Ovary (tissue), 9 donors: ENCODE measurements around the gene NOP58. TPM values are rescaled to one million over a fixed set of nuclear protein-coding genes. Genes with fewer than 3 reads are reported as not detected.

ENCODE experiments used
- DNase-seq, 5 donors: peaks; one replicate each; pipeline ENCODE4 v3.0.0-alpha.2; 2019 to 2020
- H3K27ac ChIP-seq, 2 donors: fragments of 200-600 bp; one replicate each; pipeline versions ENCODE4 v1.5.1 to v1.8.0; 2019 to 2022
- H3K27me3 ChIP-seq: fragments of 200-600 bp; one replicate; pipeline ENCODE4 v1.8.0; 2022
- H3K36me3 ChIP-seq: fragments of 200-600 bp; sonication (generic); one replicate; pipeline ENCODE4 v1.5.1; 2019
- H3K4me1 ChIP-seq: one replicate; pipeline ENCODE4 v1.8.1; 2013; ENCODE audit warnings: mild to moderate bottlenecking, moderate library complexity; ENCODE audit not compliant: insufficient read depth
- H3K4me3 ChIP-seq: fragments of 200-600 bp; sonication (generic); one replicate; pipeline ENCODE4 v1.5.1; 2017
- H3K9me3 ChIP-seq, 2 donors: fragments of 200-600 bp in 1 of 2; sonication (generic) in 1 of 2; one replicate each; pipeline versions ENCODE4 v1.5.1 to v1.8.1; 2013 to 2019; ENCODE audit warnings: mild to moderate bottlenecking in 1 of 2, moderate library complexity in 1 of 2
- EP300 ChIP-seq: sonication (generic); formaldehyde crosslinking; IDR thresholded peaks from one replicate; pipeline ENCODE4 v1.6.1; 2017; ENCODE audit warnings: antibody characterized with exemption
- POLR2A ChIP-seq: fragments of 450-650 bp; IDR thresholded peaks from one replicate; pipeline ENCODE4 v1.6.1; 2017; ENCODE audit warnings: antibody characterized with exemption, mild to moderate bottlenecking, moderate library complexity
- WGBS, 3 donors: extraction: QIAGEN DNeasy Blood & Tissue Kit in 1 of 3; methylation state at CpG; one replicate each; pipeline versions ENCODE4 v1.1.5 to v1.1.7; 2013 to 2017; 5-methylcytosine and 5-hydroxymethylcytosine counted together
- intact Hi-C, 4 donors: fragments of 100-400 bp; cut with DNase I; formaldehyde crosslinking; loops; one replicate each; pipeline versions ENCODE4 v1.11.0 to v1.15.1; 2022 to 2023
- polyA plus RNA-seq, 2 donors: library from polyadenylated mRNA; stranded (reverse); fragments of 200-250 nt in 1 of 2; fragments of 350-450 nt in 1 of 2; fragmentation: Illumina TruSeq in 1 of 2; extraction: RNeasy Lipid Tissue Mini Kit (QIAGEN cat#74804) in 1 of 2; gene quantifications; one replicate each; pipeline ENCODE4 v1.2.3, GENCODE V29; 2013 to 2014
- small RNA-seq: library from RNA; depleted of rRNA; stranded (forward); fragments of <200 nt; gene quantifications from one replicate; pipeline ENCODE3, GENCODE V24; 2016
- total RNA-seq, 7 donors: library from RNA; depleted of rRNA in 2 of 7; stranded (reverse); fragments of >200 nt in 2 of 7; fragmentation: NEBNext Ultra II Directional in 3 of 7; extraction: Animal tissue kit (Norgen Biotek cat#: 25700) in 3 of 7; gene quantifications; one replicate each; pipeline versions ENCODE4 v1.1.0 to v1.2.4, GENCODE V29; 2016 to 2023
- TF ChIP-seq, protein P1 (sequence below), 3 donors: fragments of 450-650 bp in 2 of 3; fragments of 200-600 bp in 1 of 3; IDR thresholded peaks; one replicate each; pipeline versions ENCODE4 v1.5.1 to v1.8.0; 2016 to 2022; ENCODE audit warnings: antibody characterized with exemption in 3 of 3, mild to moderate bottlenecking in 1 of 3
- donor health status: DM: no; HTN: no; CAD: no; lungs with moderate emphysema.
- donor health status: DM: no; HTN: no; CAD: no.
- donor health status: Bipolar disorder and iron deficiency.
- donor health status: DM: yes; HTN: yes; CAD: no.
- donor health status: DM: no; HTN: no; CAD: no.
- donor health status: DM: yes; HTN: yes; CAD: no.

Gene NOP58
- total and polyA plus RNA-seq, 9 donors = 37.3 to 74.7 (median 58.4) TPM

DNA sequence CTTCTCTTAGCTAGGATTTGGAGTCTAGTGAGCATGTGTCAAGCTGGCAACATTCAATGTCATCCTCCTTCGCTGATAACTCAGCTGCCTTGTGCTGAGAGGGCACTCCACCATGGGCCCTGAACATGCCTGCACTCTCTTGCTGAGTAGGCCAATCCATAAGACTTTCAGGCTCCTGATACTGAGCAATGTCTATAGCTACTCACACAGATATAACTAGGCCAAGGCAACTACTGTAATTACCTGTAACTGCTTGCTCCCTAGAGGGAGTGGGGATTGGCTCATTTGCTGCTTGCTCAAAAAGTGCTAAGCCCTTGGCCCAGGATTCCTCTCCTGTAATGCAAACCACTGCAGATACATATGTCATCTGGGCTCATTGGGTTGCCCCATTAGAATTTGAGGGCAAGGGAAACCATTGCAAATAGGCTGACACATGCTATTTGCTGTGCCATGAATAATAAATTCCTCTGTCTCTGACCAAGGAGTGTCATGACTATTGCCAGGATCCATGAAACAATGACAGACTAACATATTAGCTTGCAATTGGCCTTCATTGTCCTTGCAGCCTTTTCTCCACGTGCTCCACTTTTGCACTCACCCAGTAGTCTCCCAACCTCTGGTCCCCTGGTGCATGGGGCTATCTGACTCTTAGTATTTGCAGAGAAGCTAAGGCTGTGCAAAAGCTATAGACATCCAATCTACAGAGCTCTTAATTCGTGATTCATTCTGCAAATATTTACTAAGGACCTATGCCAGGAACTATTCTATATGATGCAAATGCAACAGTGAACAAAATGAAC is 73.7 kb downstream of the NOP58 start:
- Histone ChIP-seq H3K4me1 (no peaks in the 10 kb centered on the region), H3K27ac (no peak overlapping the region), H3K36me3 (no peaks in the 10 kb centered on the region), H3K27me3 (no peaks in the 10 kb centered on the region), H3K4me3 (no peak overlapping the region), H3K9me3 (no peaks in the 10 kb centered on the region)
- intact Hi-C loops = no loop called here
- TF ChIP-seq POLR2A (no peak), EP300 (no peak)
- TF ChIP-seq, protein P1, sequence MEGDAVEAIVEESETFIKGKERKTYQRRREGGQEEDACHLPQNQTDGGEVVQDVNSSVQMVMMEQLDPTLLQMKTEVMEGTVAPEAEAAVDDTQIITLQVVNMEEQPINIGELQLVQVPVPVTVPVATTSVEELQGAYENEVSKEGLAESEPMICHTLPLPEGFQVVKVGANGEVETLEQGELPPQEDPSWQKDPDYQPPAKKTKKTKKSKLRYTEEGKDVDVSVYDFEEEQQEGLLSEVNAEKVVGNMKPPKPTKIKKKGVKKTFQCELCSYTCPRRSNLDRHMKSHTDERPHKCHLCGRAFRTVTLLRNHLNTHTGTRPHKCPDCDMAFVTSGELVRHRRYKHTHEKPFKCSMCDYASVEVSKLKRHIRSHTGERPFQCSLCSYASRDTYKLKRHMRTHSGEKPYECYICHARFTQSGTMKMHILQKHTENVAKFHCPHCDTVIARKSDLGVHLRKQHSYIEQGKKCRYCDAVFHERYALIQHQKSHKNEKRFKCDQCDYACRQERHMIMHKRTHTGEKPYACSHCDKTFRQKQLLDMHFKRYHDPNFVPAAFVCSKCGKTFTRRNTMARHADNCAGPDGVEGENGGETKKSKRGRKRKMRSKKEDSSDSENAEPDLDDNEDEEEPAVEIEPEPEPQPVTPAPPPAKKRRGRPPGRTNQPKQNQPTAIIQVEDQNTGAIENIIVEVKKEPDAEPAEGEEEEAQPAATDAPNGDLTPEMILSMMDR (IDR thresholded peaks at IDR 0.05) = no peak
- DNase-seq = no peak
- 71 to 88% (median 85%) methylated on average over 3 of the region's 3 CpGs for WGBS, 3 donors

DNA sequence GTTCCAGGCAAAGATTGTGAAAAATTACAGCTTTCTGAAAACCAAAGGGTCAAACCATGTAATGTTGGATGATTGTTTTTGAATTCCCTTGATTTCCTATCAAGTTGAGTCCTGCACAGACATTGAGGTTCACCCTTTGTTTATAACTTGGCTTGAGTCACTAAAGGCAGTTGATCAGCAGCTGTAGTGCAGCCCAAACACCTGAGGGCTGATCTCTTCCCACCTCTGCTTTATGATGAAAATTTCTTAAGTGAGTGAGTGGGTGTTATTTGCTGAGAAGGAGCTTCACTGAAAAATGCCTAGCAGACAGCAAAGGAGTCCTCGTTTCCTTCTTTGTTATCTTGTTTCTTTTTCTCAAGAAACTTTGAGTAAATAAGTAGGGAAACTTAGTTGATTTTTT is 78.6 kb downstream of the NOP58 start:
- no peaks in the 10 kb centered on the region for H3K4me1 ChIP-seq
- intact Hi-C loops = no loop called here
- no peak overlapping the region for H3K4me3 ChIP-seq
- H3K9me3 ChIP-seq = no peaks in the 10 kb centered on the region
- TF ChIP-seq POLR2A (no peak), EP300 (no peak)
- TF ChIP-seq, protein P1 (IDR thresholded peaks at IDR 0.05) = no peak
- DNase-seq = no peak
- H3K27me3 ChIP-seq = no peaks in the 10 kb centered on the region
- H3K36me3 ChIP-seq = no peaks in the 10 kb centered on the region
- no peak overlapping the region for H3K27ac ChIP-seq
- WGBS, 3 donors = 9 to 19% (median 13%) methylated on average over 1 of the region's 1 CpG

DNA sequence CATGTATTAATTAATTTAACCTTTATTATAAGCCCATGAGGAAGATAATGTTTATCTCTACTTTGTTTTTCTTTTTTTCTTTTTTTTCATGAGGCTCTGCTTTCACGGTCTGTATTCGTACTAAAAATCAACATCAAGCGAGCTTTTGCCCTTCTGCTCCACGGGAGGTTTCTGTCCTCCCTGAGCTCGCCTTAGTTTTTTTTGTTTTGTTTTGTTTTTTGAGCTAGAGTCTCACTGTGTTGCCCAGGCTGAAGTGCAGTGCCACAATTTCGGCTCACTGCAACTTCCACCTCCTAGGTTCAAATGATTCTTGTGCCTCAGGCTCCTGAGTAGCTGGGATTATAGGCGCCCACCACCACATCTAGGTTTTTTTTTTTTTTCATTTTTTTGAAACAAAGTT is 80.6 kb downstream of the NOP58 start:
- Histone ChIP-seq H3K27ac (no peak overlapping the region), H3K4me3 (no peak overlapping the region), H3K4me1 (no peaks in the 10 kb centered on the region), H3K36me3 (no peaks in the 10 kb centered on the region), H3K27me3 (no peaks in the 10 kb centered on the region), H3K9me3 (no peaks in the 10 kb centered on the region)
- intact Hi-C loops = no loop called here
- DNase-seq = no peak
- TF ChIP-seq POLR2A (no peak), EP300 (no peak)
- TF ChIP-seq, protein P1 (IDR thresholded peaks at IDR 0.05) = no peak
- WGBS, 3 donors = 90 to 93% (median 93%) methylated on average over 7 of the region's 7 CpGs

Small RNAs within 50 kb of the gene (small RNA-seq; reads per million reads assigned to genes)
- gene AC079354.2 (not detected), gene RF00575 (not detected), gene RN7SL753P (not detected), gene SNORD11 (4.8 reads per million, percentile 80 among the genes with 10 or more reads in this experiment), gene SNORD11B (39.8 reads per million, percentile 89 among the genes with 10 or more reads in this experiment), gene SNORD70 (74.3 reads per million, percentile 90 among the genes with 10 or more reads in this experiment)

Other genes with a start within 250 kb of the NOP58 start
- gene FZD7, start 231.9 kb upstream of the NOP58 start, total RNA-seq = 10 to 100 TPM; 18.4 to 56.3 (median 35.9) TPM
- gene FZD7, start 231.9 kb upstream of the NOP58 start, polyA plus RNA-seq = 10 to 100 TPM; 26.8 to 34.8 TPM
- 1 to 10 TPM in 1 of 7 donors, under 1 TPM in 4, not detected in 2; 0.24 to 5.2 (median 0.60) TPM for gene KIAA2012, start 192.5 kb upstream of the NOP58 start, total RNA-seq
- gene KIAA2012, start 192.5 kb upstream of the NOP58 start, polyA plus RNA-seq = under 1 TPM; 0.05 to 0.10 TPM
- gene SUMO1, start 27.2 kb upstream of the NOP58 start, total RNA-seq = 10 to 100 TPM; 41.7 to 71.6 (median 61.4) TPM
- 10 to 100 TPM; 67.1 to 97.0 TPM for gene SUMO1, start 27.2 kb upstream of the NOP58 start, polyA plus RNA-seq
- gene BMPR2, start 110.6 kb downstream of the NOP58 start, total RNA-seq = 10 to 100 TPM; 37.8 to 55.5 (median 48.2) TPM
- gene BMPR2, start 110.6 kb downstream of the NOP58 start, polyA plus RNA-seq = 10 to 100 TPM; 14.5 to 39.4 TPM